ENCODE data around the gene SLC25A44.

DNA sequence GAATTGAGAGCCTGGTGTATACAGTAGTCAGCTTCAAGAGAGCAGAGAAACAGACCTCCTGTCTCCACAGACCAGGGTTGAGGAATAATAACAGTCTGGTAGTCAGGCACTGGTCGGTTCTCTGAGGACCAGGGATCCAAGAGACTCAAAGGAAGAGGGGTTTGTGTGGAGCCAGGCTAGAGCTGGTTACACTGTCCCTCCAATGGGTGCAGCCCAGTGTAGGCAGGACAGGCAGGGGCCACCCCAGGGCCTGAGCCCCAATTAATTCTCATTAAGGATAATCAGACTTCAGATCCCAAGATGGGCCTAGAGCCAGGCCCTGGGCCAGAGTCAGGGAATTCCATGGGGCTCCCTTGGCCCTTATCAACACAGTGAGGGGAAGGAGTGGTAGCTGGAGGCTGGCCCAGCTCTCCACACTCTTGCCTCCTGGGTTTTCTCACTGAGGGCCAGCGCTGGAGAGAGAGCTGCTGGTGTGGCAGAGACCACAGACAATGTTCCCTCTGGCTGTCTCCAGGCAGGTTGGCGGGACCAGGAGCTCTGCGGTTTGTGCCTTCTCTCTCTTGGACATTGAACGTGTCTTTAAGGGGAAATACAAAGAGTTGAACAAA lies 31.4 kb upstream of the SLC25A44 start:
- TF ChIP-seq POLR2A (IDR thresholded peaks at IDR 0.05) = no peak
- TF ChIP-seq, protein P1, sequence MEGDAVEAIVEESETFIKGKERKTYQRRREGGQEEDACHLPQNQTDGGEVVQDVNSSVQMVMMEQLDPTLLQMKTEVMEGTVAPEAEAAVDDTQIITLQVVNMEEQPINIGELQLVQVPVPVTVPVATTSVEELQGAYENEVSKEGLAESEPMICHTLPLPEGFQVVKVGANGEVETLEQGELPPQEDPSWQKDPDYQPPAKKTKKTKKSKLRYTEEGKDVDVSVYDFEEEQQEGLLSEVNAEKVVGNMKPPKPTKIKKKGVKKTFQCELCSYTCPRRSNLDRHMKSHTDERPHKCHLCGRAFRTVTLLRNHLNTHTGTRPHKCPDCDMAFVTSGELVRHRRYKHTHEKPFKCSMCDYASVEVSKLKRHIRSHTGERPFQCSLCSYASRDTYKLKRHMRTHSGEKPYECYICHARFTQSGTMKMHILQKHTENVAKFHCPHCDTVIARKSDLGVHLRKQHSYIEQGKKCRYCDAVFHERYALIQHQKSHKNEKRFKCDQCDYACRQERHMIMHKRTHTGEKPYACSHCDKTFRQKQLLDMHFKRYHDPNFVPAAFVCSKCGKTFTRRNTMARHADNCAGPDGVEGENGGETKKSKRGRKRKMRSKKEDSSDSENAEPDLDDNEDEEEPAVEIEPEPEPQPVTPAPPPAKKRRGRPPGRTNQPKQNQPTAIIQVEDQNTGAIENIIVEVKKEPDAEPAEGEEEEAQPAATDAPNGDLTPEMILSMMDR (IDR thresholded peaks at IDR 0.05) = no peak
